NT2/D1 (cell line): ENCODE data around the gene ARL4D.
"Not testable (repeated sequence)": the region's sequence is repeated elsewhere in the genome, so short reads cannot be mapped to it uniquely, and the experiment has no call there.

ENCODE experiments used
- SUZ12 ChIP-seq: IDR thresholded peaks from 2 replicates; pipeline ENCODE4 v1.6.1; 2011; ENCODE audit not compliant: insufficient read length, insufficient read depth; ENCODE audit errors: extremely low read depth
- YY1 ChIP-seq: IDR thresholded peaks from 2 replicates; pipeline ENCODE4 v1.6.1; 2011; ENCODE audit not compliant: insufficient read length, insufficient read depth
- ZNF274 ChIP-seq: IDR thresholded peaks from 2 replicates; pipeline ENCODE4 v1.6.1; 2011; ENCODE audit warnings: mild to moderate bottlenecking, low read depth, low read length

GRCh38 chr17:43394696-43395095 lies 4.1 kb upstream of the ARL4D start:
- not testable (repeated sequence) for TF ChIP-seq YY1, ZNF274, SUZ12
